Occipital lobe (tissue), 2 donors: ENCODE data around the gene CAMK2G. TPM values are rescaled to one million over a fixed set of nuclear protein-coding genes. Genes with fewer than 3 reads are reported as not detected.

Experiments
- DNase-seq: peaks from one replicate; lab custom pipeline; 2025; lab: John Stamatoyannopoulos, UW
- total RNA-seq: library from RNA; depleted of rRNA; stranded (reverse); fragments of >200 nt; gene quantifications from one replicate; pipeline ENCODE4 v1.2.3, GENCODE V29; 2014

Gene CAMK2G
- total RNA-seq, 1 donor from 2014 or later = 64.1 TPM

DNA sequence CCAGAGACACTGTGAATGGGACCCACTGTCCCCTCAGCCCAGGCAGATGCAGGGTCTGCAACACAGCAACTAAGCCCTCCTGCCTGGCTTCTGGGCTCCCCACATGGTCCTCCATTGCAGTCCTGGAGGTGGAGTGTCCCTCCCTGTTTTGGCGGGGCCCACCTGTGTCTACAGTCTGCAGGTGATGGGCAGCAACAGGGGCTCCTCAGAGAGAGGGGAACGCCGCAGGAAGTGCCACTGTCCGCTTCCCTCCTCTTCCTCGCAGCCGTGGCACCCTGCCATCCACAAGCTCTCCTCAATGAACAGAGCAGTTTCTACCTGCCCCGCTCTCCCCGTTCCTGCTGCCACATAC lies 9.3 kb downstream of the CAMK2G start:
- DNase-seq = no peak

DNA sequence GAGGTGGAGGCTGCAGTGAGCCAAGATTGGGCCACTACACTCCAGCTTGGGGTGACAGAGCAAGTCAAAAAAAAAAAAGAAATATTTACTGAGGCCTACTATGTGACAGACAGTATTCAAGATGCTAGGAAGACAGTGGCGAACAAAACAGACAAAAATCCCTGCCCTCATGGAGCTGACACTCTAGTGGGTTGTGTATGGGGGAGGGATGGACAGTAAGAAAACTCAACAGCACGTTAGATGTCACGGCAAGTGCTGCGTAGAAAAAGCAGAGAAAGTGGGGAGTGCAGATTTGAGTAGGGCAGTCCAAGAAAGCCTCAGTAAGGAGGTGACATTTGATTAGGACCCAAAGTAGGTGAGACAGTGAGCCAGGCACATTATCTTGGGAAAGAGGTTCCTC lies 10.1 kb downstream of the CAMK2G start:
- no peak for DNase-seq

DNA sequence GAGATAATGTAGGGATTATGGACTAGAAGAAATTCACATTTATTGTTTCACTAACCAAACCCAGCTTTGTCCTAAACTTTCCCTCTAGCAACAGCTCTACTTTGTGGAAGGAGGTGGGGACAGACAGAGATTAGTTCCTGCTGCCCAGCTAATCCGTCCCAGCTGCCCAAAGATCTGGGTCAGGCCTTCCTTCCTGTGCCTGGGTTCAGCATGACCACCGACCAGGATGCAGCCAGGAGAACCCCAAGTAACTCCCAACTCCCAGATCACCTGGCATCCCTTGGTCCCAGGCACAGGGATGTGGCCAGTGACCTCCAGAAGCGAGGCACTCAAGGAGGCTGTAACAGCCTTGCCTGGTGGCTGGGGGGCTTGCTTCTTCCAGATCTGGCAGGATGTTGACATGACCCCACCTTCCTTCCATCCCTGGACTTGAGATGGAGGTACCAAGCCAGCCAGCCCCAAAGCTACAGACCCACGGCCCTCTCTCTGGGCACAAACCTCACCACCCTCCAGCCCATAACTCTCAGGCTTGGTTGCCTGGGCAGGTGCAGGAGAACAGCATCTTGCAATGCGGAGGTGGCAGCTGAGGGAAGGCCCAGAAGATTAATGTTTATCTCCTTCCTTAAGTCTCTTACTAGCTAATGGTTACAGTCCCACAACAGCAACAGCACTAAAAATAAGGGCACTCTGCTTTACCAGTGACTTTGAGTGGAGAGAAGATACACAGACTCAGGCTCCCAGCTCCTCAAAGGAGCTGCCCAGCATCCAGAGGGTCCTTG lies 11.1 kb downstream of the CAMK2G start:
- no peak for DNase-seq

DNA sequence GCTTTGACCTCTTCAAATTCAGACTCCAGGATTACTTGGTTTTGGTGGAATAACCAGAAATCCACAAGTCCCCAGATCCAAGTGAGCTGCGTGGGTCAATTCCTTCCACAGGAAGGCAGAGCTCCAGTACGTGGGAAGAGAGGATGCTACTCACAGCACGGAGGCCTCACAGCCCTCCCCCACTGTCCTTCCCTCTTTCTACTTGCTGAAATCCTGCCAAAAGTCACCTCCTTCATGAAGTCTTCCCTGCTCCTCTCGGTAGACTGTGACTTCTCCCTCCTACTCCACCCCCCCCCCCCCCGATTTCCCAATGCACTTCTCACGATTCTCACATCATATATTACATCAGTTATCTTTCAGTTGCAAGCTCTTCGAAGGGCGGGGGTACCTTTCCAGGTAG lies 12.3 kb downstream of the CAMK2G start:
- peak; percentile 53 for DNase-seq

DNA sequence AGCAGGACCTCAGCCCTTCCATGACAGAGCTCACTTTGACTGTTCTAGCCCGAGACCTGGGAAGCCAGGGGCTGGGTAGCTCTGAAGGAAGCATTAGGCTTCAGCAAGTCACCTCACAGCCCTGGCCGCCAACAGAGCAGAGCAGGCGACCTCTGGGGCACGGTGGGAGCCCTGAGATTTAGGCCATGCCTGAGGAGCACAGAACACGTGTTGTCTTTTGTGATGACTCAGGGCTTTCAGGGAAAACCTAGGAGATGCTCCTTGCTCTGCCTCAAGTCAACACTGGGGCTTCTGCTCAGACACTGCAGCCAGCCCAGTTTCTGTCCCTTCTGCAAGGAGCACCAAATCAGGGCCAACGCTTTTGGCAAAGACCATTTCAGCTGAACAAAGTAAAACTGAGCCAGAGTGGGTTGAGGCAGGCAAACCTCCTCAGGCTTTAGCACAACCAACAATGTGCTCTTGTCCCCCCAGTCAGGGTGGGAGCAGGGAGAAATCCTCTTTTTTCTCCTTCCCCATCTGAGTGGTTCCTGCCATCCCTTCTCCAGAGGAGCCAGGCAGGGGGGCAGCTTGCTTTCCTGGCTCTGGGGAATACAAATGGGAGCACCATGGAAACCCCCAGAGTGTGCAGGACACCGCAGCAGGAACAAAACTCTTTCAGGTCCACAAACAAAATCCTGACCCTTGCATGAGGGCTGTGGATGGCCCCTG lies 14.4 kb downstream of the CAMK2G start:
- peak; percentile 52 for DNase-seq

DNA sequence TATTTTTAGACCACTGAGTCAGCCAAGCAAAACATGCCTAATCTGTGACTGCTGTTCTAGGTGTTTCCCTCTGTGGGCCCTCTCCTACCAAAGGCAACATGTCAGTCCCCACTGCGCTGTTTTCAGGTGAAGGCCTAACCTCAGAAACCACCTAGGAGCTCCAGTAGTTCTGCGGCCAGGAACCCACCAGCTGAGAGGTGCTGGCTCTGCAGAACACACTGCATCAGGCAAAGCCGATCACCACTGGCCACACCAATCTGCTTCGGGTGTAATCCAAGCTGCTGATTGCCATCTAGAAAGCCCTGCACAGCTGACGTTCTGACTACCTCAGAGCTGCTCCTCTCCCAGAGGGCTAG lies 14.9 kb downstream of the CAMK2G start:
- DNase-seq = no peak

DNA sequence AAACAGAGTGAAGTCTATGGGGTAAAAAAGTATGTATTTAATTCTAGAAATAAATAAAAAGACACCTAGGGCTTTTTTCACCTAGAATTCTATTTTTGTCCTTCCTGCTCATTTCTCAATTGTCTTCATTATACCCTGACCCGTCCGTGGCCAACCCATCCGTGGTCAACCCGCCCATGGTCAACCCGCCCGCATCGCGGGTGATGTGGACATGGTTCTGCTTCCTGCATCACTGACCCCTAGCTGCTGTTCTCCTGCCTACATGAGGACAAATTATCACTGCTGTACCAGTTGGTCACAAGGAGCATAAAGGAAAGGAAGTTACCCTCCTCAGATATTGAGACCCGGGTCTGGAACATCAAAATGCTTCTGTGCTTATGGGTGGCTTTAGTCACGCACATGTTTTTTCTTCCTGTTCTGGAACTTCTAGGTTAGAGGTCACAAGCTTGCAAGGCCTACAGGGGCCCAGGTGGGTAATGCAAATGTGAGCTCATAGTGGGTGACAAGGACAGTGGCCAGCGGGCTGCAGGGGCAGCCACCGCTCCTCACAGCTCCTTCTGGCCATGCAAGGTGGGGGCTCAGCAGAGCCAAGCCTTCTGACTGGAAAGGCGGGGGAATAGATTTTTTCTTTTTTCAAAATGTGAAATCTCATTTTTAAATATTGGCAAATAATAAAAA lies 15.5 kb downstream of the CAMK2G start:
- no peak for DNase-seq

DNA sequence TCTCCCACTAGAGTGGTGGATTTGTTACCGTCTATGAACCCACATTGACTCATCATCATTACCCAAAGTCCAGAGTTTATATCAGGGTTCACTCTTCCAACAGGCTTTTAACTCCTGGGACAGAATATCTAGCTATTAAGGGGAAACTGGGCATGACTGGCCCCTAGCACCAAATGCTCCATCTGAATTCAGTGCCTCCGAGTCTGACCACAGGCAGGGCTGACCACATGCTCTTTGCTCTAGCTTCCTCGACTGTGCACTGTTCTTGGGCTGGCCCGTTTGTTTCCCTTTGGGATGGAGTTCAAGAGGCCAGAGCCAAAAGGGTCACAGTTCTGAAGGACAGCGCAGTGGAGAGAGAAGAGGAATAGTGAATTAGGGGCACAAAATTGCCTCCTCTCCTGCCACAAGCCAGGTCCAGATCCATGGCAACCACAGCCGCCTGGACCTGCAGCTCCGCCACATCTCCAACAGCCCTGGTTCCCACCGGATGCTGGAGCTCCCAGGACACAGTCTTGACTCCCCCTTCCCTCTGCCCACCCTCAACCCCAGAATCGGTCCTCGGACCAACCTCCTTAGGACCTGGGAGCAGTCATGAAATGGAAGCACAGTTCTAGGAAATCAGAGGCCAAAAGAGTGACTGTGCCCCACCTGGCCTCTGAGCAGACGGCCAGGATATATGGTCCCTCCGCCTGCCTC lies 16.2 kb downstream of the CAMK2G start:
- no peak for DNase-seq

DNA sequence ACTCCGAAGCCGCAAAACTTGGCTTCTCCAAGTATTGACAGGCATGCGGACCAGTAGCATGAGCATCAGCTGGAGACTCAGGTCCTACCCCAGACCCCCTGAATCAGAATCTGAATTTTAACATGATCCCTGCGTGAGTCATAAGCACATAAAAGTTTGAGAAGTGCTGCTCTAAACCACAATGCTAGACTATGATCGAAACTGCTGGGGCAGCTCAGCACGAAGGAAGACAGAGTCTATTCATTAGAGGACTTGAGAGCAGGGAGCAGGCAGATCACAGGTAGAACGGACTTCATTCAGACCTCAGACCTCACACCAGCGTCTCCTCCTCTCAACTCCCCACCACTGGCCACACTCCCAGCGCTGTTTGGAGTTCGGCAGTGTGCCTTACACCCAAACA lies 16.9 kb downstream of the CAMK2G start:
- no peak for DNase-seq

DNA sequence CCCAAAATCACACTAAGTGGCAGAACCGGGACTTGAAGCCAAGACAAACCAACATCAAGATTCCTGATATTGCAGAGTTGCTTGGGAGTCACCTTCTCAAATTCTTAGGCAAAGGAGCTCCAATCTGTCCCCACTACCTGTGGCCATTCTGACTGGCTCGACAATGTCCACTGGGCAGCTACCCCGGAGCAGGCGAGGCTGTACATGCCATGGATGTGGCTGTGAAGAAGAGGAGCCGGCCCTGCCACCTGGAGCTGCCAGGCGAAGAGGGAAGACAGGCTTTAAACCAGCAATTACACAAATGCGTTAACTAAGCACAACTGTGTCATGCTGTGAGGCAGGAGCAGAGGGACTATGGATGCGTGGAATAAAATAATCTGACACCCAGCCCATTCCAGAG lies 18.1 kb downstream of the CAMK2G start:
- DNase-seq = no peak

DNA sequence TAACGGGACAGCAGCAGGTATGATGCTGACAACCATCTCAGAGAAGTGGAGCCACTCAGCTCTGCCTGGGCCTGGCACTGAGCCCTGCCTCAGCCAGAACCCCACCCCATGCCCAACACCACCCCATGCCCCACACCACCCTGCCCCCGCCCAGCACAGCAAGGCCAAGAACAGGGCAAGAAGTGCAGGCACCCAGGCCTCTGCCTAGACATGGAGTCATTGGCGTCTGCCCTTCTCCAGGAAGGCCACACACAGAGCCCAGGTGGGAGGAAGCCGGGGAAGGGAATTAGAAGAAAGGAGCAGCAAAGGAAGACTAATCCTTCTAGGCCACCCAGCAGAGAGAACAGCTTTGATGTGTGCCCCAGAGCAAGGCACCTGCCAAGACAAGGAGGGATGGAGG lies 18.9 kb downstream of the CAMK2G start:
- no peak for DNase-seq

DNA sequence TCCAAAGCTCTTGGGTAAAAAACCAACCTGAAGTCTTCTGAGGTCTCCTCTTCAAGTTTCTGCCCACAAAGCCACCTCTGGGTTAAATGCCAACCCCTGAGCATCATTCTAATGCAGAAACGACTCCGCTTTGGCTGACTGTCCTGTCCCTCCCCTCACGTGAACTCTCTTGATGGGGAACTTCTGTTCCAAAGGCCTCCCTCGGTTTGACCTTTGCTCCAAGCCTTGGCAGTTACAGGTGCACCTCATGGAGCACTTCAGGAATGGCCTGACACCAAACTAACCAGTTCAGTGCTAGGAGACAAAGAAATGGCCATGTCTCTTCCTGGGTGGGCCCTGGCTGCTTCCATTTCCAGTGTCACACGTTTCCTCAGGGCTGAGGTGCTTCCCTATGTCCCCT lies 20.0 kb downstream of the CAMK2G start:
- no peak for DNase-seq

DNA sequence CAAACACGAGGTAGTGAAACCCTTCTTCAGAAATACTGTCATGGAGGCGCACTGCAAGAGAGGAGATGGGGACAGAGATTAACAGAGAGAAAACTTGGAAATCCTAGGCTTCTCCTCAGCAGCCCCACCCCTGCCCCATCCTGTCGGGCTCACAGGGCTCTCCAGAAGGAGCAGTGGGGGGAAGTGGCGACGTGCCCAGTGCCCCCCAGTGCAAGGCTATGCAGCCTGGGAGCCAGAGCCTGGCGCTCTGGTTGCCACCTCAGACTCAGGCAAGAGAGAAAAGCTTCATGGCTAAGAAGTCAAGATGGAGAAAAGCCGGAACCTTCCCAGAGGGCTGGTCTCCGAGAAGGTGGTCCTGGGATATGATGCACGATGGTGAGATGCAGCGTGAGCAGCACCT lies 21.2 kb downstream of the CAMK2G start:
- DNase-seq = no peak

DNA sequence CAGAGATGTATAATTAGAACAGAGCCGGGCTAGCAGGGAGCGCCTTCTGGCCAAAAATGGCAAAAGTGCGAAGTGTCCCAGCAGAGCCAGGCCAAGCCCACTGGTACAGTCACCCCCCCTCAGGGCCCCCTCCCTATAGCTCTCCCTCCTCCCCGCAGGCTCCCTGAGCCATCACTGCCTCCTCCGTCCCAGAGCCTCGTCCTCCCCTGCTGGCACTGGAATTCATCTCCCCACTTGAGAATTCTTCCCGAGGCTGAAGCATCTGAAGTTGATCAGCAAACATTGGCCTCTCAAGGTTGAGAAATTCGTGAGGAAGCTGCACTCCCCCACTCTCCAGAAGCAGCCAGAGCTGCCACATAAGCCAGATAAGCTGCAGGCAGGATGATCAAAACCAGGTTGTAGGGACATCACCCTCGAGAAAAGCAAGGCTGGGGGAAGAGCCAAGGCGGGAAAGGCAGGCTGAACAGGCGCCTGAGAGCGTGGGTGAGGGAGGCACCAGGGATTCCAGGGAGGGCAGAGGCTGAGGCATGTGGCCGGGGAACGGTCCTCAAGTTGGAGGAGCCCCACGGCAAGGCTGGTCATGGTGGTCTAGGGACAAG lies 23.4 kb downstream of the CAMK2G start:
- DNase-seq = no peak

DNA sequence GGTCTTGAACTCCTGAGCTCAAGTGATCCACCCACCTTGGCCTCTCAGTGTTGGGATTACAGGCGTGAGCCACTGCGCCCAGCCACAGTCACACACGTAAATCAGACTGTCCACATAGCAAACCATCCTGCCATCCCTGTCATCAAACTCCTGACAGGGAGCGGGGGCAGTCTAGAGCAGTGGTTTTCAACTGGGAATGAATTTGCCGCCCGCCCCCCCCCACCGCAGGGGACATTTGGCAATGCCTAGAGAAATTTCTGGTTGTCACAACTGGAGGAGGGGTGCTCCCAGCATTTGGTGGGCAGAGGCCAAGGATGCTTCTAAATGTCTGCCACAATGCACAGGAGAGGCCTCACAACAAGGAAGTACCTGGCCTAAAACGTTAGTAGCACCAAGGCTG lies 24.1 kb downstream of the CAMK2G start:
- DNase-seq = no peak

DNA sequence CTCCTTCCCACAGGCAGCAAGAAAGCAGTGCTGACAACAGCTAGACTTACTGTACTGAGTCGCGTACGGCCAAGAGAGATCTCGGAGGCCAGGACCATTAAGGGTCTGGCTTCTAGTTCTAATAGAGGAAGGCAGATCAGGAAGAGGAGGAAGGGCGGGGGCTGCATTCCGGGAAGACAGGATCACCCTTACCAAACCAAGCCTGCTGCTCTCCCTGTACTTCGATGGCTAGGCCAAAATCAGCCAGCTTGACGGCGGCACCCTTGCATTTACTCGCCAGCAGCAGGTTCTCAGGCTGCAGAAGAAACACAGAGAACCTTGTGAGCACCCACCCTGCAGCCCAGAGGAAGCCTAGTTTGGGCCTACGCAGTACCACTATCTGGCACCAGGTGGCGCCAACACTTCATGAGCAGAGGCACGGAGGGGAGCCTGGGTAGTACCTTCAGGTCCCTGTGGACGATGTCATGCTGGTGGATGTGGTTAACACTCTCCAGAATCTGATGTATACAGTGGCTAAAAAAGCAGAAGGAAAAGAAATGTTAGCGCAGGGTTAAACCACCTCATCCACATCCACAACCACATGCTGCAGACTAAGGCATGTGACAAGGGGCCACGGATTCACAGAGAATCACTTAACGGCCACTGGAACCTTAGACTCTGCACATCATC lies 25.4 kb downstream of the CAMK2G start:
- DNase-seq = peak; percentile 68

DNA sequence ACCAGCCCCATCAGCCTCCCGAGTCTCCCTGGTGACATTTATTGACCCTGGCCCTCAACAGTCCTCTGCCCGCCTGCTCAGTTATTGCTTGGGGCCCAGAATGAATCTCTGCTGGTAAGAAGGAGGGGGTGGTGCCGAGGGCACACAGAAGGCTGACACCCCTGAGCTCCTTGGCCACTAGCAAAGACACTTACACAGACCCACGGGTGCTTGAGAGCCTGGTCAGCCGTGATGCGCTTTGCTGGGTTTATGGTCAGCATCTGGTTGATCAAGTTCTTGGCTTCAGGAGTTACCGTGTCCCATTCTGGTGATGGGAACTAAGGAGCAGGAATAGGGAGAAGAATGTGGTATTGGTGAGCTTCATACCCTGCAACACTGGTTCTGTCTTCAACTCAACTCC lies 27.3 kb downstream of the CAMK2G start:
- DNase-seq = no peak

DNA sequence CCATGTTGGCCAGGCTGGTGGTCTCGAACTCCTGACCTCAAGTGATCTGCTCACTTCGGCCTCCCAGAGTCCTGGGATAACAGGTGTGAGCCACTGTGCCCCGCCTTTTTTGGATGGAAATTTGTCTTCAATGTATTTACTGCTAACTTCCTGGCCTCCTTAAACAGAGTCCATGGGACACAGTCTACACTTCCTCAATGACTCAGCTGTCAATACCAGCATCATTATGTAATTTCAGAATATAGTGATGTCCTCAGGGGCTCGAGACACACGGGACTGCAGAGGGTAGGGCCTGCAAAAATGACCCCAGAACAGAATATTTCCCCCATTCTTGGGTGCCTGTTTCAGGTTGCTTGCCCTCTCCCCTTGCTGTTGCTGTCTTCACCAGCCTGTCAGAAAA lies 31.1 kb downstream of the CAMK2G start:
- no peak for DNase-seq

DNA sequence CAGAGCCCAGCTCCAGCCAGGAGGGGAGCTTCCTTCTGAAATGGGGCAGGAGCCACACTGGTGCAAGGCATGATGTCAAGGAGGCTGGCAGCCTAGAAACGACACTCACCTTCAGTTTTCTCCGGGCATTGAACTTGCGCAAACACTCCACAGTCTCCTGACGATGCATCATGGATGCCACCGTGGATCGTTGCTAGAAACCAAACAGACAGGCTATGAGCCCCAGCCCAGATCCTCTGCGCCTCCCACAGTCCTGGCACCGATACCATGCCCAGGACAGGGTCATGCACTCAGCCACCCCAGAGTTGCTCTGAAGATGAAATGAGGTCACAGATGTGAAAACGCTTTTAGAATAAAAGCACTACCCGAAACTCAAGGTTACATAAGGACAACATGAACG lies 32.0 kb downstream of the CAMK2G start:
- DNase-seq = no peak

DNA sequence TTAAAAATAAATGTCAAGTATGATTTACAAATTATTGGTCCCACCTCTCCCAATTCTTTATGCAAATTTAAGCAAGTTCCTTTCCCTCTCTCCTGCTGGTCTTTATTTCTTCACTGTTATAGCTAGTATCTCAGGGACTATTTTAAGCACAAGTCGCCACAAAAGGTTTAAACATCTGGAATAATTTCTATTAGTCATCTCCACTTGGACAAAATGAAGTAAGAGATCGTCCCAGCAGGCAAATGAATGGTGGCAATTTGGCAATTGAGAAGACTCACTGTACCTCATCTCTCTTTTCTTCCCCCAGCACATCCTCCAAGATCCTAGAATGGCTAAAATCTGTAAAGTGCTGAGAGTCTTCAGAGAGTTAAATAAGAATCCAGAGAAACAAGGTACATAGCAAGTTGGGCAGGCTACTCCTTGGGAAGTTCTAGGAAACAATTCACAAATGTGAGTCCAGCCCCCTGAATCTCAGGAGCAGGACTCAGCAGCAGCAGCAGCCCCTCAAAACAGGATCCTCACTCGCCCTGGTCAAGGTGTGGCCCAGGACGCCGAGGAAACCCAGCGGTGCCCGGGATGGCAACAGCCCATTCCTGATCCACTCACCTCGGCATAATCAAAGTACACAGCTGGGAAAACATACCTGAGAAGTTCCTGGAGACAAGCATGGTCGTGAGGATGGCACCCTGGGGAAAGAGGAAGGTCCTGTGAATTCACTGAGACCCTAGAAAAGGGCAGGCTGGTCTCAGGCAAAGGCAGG lies 32.6 kb downstream of the CAMK2G start:
- DNase-seq = no peak

DNA sequence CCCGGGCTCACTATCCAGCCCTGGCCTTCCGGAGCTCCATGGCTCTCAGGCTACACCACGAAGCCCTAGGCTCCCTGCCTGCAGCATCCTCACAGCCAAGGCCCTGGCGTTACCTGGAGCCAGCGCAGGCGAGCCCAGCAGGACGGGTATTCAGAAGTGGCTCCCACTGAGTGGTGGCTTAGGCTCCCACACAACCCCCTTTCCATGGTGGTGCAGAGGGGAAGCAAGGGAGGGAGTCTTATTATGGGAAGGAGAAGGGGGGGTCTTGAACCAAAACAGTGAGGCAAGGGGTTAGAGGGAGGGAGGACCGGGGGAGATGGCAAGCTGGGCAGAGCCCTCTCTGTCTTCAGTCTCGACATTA lies 33.3 kb downstream of the CAMK2G start:
- no peak for DNase-seq
